DMS53 treated with DMSO at 0.1 percent for 48 hours (cell line): ENCODE measurements around the gene RTEL1.

Experiments
- DNase-seq: peaks from one replicate; lab custom pipeline; 2025; ENCODE audit not compliant: unreplicated experiment; lab: John Stamatoyannopoulos, UW

Gene RTEL1

DNA sequence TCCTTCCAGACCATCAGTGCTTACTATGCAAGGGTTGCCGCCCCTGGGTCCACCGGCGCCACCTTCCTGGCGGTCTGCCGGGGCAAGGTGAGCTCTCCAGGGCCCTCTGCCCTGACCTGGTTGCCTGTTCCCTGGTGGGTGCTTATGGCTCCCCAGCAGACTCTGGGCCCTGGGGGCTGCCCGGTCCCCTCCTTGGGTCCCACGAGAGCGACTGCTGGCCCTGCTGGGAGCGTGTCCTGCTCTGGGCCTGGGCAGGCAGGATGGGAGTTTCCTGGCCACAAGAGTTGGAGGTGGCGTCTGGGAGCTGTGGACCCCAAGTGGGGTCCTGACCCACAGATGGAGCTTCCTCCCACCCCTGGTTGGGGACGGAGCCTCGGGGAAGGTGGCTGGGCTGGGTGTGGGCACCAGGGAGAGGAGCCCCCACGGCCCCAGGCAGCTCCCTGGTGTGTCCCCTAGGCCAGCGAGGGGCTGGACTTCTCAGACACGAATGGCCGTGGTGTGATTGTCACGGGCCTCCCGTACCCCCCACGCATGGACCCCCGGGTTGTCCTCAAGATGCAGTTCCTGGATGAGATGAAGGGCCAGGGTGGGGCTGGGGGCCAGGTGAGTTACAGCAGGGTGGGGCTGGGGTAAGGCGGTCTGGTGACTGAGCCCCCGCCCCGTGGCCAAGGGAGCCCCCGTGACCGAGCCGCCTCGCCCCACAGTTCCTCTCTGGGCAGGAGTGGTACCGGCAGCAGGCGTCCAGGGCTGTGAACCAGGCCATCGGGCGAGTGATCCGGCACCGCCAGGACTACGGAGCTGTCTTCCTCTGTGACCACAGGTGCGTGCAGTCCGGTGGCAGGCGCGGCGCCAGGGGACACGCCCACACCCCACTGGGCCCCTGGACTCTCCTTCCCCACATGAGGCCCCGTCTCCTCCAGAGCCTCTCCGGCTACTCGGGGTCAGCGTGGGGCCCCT, 31.2 kb downstream of the RTEL1 start:
- no peak for DNase-seq

DNA sequence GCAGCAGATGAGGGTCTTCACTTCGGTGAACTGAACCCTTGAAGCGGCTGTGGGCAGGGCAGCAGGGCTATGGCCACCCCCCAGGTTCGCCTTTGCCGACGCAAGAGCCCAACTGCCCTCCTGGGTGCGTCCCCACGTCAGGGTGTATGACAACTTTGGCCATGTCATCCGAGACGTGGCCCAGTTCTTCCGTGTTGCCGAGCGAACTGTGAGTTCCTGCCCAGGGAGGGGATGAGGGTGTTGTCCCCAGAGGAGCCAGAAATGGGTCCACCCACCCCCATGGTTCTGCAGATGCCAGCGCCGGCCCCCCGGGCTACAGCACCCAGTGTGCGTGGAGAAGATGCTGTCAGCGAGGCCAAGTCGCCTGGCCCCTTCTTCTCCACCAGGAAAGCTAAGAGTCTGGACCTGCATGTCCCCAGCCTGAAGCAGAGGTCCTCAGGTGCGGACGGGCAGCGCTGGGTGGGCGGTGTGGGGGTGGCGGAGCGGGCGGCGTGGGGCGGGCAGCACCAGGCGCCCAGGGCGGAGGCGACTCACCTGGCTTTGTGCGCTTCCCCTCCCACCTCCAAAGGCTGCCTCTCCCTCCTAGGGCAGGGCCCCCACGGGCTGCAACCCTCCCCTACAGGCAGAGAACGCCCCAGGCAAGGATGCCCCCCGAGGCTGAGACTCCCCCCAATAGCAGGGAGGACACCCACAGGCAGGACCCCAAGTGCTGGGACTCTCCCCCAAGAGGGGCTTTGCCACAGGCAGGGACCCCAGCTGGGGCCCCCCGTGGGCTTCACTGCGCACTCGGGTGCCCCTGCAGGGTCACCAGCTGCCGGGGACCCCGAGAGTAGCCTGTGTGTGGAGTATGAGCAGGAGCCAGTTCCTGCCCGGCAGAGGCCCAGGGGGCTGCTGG, 32.1 kb downstream of the RTEL1 start:
- DNase-seq: no peak

- no peak for DNase-seq
Observed at GRCh38 chr20:63690898-63691710, 33.0 kb downstream of the RTEL1 start.

GRCh38 chr20:63691711-63692435, 33.8 kb downstream of the RTEL1 start:
- no peak for DNase-seq

DNA sequence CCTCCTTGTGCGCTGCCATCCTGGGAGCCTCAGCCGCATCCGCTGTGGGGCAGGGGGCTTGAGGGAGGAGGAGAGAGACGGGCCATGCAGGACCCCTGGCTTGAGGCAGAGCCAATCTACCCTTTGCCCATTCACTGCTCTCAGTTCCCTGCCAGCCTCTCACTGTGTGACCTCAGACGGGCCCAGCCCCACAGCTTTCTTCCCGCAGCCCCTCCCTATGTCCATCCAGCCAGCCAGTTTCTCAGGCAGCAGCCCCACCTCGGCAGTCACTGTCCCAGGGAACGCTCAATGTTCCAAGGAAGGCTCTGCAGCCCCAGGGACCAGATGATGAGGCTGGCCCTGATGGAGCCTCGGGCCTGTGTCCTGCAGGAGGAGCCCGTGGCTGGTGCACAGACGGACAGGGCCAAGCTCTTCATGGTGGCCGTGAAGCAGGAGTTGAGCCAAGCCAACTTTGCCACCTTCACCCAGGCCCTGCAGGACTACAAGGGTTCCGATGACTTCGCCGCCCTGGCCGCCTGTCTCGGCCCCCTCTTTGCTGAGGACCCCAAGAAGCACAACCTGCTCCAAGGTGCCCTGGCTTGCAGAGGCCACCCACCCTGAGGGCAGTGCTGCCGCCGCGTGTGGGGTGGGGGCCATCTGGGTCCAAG, 34.4 kb downstream of the RTEL1 start:
- DNase-seq: no peak

GRCh38 chr20:63693083-63693732, 35.1 kb downstream of the RTEL1 start:
- no peak for DNase-seq

- no peak for DNase-seq
Observed at GRCh38 chr20:63693733-63694583, 35.8 kb downstream of the RTEL1 start.

DNA sequence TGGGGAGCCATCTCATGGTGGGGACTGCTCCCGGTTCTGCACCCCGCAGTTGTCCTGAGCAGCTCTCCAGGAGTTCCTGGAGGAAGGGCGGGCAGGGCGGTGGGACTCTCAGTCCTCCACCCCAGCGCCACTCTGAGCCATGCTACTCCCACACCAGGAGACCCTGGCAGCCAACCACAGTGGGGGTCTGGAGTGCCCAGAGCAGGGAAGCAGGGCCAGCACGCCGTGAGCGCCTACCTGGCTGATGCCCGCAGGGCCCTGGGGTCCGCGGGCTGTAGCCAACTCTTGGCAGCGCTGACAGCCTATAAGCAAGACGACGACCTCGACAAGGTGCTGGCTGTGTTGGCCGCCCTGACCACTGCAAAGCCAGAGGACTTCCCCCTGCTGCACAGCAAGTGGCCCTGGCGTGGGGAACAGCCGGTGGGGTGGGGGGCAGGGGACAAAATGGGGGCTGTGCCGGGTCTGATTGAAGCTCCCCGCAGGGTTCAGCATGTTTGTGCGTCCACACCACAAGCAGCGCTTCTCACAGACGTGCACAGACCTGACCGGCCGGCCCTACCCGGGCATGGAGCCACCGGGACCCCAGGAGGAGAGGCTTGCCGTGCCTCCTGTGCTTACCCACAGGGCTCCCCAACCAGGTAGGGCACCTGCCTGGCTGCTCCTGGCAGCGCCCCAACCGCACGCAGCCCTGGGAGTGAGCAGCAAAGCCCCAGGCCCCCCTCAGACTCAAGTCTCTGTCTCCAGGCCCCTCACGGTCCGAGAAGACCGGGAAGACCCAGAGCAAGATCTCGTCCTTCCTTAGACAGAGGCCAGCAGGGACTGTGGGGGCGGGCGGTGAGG, 36.7 kb downstream of the RTEL1 start:
- no peak for DNase-seq

- DNase-seq: no peak
Observed at GRCh38 chr20:63695424-63696305, 37.6 kb downstream of the RTEL1 start.

DNA sequence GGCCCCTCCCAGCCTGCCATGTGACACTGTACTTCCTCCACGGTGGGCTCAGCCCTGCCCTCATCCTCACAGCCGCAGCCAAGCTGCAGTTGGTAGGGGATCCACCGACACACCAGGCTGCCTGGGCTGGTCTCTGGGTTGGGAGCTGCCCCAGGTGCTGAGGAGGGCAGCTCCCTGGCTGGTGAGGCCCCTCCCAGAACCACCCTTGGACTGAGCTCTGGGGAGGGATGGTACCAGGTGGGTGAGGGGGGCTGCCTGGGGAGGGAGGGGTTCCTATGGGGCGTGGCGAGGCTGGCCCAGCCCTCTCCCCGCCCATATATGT, 38.2 kb downstream of the RTEL1 start:
- no peak for DNase-seq

DNA sequence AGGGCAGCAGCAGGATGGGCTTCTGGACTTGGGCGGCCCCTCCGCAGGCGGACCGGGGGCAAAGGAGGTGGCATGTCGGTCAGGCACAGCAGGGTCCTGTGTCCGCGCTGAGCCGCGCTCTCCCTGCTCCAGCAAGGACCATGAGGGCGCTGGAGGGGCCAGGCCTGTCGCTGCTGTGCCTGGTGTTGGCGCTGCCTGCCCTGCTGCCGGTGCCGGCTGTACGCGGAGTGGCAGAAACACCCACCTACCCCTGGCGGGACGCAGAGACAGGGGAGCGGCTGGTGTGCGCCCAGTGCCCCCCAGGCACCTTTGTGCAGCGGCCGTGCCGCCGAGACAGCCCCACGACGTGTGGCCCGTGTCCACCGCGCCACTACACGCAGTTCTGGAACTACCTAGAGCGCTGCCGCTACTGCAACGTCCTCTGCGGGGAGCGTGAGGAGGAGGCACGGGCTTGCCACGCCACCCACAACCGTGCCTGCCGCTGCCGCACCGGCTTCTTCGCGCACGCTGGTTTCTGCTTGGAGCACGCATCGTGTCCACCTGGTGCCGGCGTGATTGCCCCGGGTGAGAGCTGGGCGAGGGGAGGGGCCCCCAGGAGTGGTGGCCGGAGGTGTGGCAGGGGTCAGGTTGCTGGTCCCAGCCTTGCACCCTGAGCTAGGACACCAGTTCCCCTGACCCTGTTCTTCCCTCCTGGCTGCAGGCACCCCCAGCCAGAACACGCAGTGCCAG, 38.7 kb downstream of the RTEL1 start, which contains the start of gene TNFRSF6B:
Gene TNFRSF6B (plus strand): TSS at position 25 of the 729 bp plus-strand sequence. CDS start 116 bp downstream, at position 141.
- no peak for DNase-seq

- DNase-seq: no peak
Observed at GRCh38 chr20:63697357-63697867, 39.3 kb downstream of the RTEL1 start.

DNA sequence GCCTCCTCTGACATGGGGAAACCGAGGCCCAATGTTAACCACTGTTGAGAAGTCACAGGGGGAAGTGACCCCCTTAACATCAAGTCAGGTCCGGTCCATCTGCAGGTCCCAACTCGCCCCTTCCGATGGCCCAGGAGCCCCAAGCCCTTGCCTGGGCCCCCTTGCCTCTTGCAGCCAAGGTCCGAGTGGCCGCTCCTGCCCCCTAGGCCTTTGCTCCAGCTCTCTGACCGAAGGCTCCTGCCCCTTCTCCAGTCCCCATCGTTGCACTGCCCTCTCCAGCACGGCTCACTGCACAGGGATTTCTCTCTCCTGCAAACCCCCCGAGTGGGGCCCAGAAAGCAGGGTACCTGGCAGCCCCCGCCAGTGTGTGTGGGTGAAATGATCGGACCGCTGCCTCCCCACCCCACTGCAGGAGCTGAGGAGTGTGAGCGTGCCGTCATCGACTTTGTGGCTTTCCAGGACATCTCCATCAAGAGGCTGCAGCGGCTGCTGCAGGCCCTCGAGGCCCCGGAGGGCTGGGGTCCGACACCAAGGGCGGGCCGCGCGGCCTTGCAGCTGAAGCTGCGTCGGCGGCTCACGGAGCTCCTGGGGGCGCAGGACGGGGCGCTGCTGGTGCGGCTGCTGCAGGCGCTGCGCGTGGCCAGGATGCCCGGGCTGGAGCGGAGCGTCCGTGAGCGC, 39.9 kb downstream of the RTEL1 start:
- DNase-seq: no peak

- DNase-seq: no peak
Observed at GRCh38 chr20:63698739-63699465, 40.8 kb downstream of the RTEL1 start.
